GM12878 (cell line): Measurements from ENCODE around the gene EIF4E1B. TPM values are rescaled to one million over a fixed set of nuclear protein-coding genes. Genes with fewer than 3 reads are reported as not detected.
A peak's percentile ranks its signal among the peaks of the same experiment; 100 is the strongest.

ENCODE experiments used
- ATAC-seq: fragments of 200-7000 bp; cut with Tn5 transposase; 3 replicates; pipeline ENCODE4 v1.9.1; 2020; ENCODE audit warnings: mild to moderate bottlenecking, moderate library complexity
- BruUV-seq: library from RNA; stranded (reverse); fragments of 400-500 nt; replicated peaks from 2 replicates; lab custom pipeline; 2021; lab: Mats Ljungman, UMichigan
- CTCF ChIA-PET: fragments of 300-600 bp; sonication (Branson Sonifier 250); formaldehyde crosslinking; extraction: SDS; loops from one replicate; lab custom pipeline; 2021; ENCODE audit warnings: inconsistent platforms; lab: Yijun Ruan, JAX
- POLR2A ChIA-PET: fragments of 350-600 bp; formaldehyde crosslinking; extraction: SDS; loops from one replicate; lab custom pipeline; 2021; ENCODE audit warnings: inconsistent platforms; lab: Charles Lee
- RAD21 ChIA-PET: fragments of 300-600 bp; sonication (Branson Sonifier 250); formaldehyde crosslinking; loops from one replicate; lab custom pipeline; 2023; ENCODE audit warnings: antibody characterized with exemption; ENCODE audit not compliant: unreplicated experiment; lab: Charles Lee
- SMC1A ChIA-PET: fragments of 300-600 bp; sonication (Branson Sonifier 250); formaldehyde crosslinking; loops from one replicate; lab custom pipeline; 2023; ENCODE audit not compliant: unreplicated experiment, uncharacterized antibody; lab: Charles Lee
- DNase-seq: peaks from one replicate; pipeline ENCODE4 v3.0.0-alpha.2; 2011; ENCODE audit warnings: low read depth, low spot score
- FAIRE-seq: peaks from 3 replicates; lab custom pipeline; 2011; peaks lifted over from hg19 to GRCh38; lab: Jason Lieb, UNC
- H2AFZ ChIP-seq: 2 replicates; pipeline ENCODE4 v1.6.0; 2011; ENCODE audit warnings: low read depth, low read length, control low read depth; ENCODE audit not compliant: control insufficient read depth
- H3K27ac ChIP-seq: 2 replicates; pipeline ENCODE4 v1.5.1; 2011; ENCODE audit warnings: control low read depth; ENCODE audit not compliant: control insufficient read depth, insufficient read depth
- H3K27me3 ChIP-seq, 2 experiments: replicated peaks in 1 of 2; 2 replicates each; pipeline versions ENCODE4 v1.6.0 to v1.6.1; 2011; ENCODE audit warnings: low read length in 1 of 2; ENCODE audit not compliant: control insufficient read depth in 2 of 2, insufficient read depth in 2 of 2
- H3K36me3 ChIP-seq, 2 experiments: 2 replicates each; pipeline ENCODE4 v1.5.1; 2011; ENCODE audit warnings: low read length in 1 of 2; ENCODE audit not compliant: control insufficient read depth in 2 of 2, insufficient read depth in 2 of 2
- H3K4me1 ChIP-seq: 2 replicates; pipeline ENCODE4 v1.6.1; 2011; ENCODE audit warnings: mild to moderate bottlenecking, low read length, moderate library complexity, mixed read lengths; ENCODE audit not compliant: control insufficient read depth, insufficient read depth
- H3K4me2 ChIP-seq: 2 replicates; pipeline ENCODE4 v1.6.0; 2011; ENCODE audit warnings: control low read depth; ENCODE audit not compliant: control insufficient read depth, insufficient read depth
- H3K4me3 ChIP-seq: fragments of 200-600 bp; sonication (generic); 2 replicates; pipeline ENCODE4 v1.5.1; 2016
- H3K79me2 ChIP-seq: 2 replicates; pipeline ENCODE4 v1.6.0; 2011; ENCODE audit warnings: low read length; ENCODE audit not compliant: control insufficient read depth, insufficient read depth
- H3K9ac ChIP-seq: 2 replicates; pipeline ENCODE4 v1.8.0; 2011; ENCODE audit warnings: low read length, control low read depth, mixed read lengths; ENCODE audit not compliant: control insufficient read depth, insufficient read depth
- H3K9me3 ChIP-seq: replicated peaks from 3 replicates; pipeline ENCODE4 v1.5.1; 2011; ENCODE audit warnings: mild to moderate bottlenecking, low read length; ENCODE audit not compliant: control insufficient read depth, insufficient read depth
- H4K20me1 ChIP-seq: 2 replicates; pipeline ENCODE4 v1.6.0; 2011; ENCODE audit not compliant: control insufficient read depth, insufficient read depth
- ATF7 ChIP-seq: fragments of 450-650 bp; IDR thresholded peaks from 2 replicates; pipeline ENCODE4 v1.6.1; 2016; ENCODE audit warnings: low read depth, mild to moderate bottlenecking
- BRCA1 ChIP-seq: IDR thresholded peaks from 2 replicates; pipeline ENCODE4 v1.6.1; 2011; ENCODE audit warnings: low read depth, low read length, improper control_type of control experiment
- E2F4 ChIP-seq: IDR thresholded peaks from 2 replicates; pipeline ENCODE4 v1.6.1; 2012; ENCODE audit warnings: low read depth, low read length, improper control_type of control experiment
- JUND ChIP-seq: IDR thresholded peaks from 2 replicates; pipeline ENCODE4 v1.6.1; 2012; ENCODE audit warnings: low read depth, mild to moderate bottlenecking, low read length, improper control_type of control experiment, moderate library complexity
- KDM1A ChIP-seq: fragments of 200-600 bp; sonication (generic); IDR thresholded peaks from 2 replicates; pipeline ENCODE4 v1.6.1; 2016; ENCODE audit warnings: borderline replicate concordance
- MEF2A ChIP-seq: IDR thresholded peaks from 2 replicates; pipeline ENCODE4 v1.6.1; 2011; ENCODE audit warnings: low read depth, mild to moderate bottlenecking, low read length, moderate library complexity; ENCODE audit not compliant: insufficient read depth
- MTA2 ChIP-seq: fragments of 450-650 bp; IDR thresholded peaks from 2 replicates; pipeline ENCODE4 v1.6.1; 2016; ENCODE audit warnings: low read depth, mild to moderate bottlenecking, moderate library complexity
- PRDM15 ChIP-seq: fragments of 450-650 bp; formaldehyde crosslinking; IDR thresholded peaks from 2 replicates; pipeline ENCODE4 v1.4.0; 2020; ENCODE audit warnings: mild to moderate bottlenecking, moderate library complexity
- RAD21 ChIP-seq: IDR thresholded peaks from 2 replicates; pipeline ENCODE4 v1.6.1; 2011; ENCODE audit warnings: mild to moderate bottlenecking, low read depth, low read length, moderate library complexity; ENCODE audit not compliant: insufficient read depth
- SP1 ChIP-seq: IDR thresholded peaks from one replicate; pipeline ENCODE4 v1.6.1; 2011; ENCODE audit warnings: low read depth, low read length
- SPI1 ChIP-seq: IDR thresholded peaks from 2 replicates; pipeline ENCODE4 v1.6.1; 2011; ENCODE audit warnings: low read depth, mild to moderate bottlenecking, low read length, moderate library complexity, borderline replicate concordance; ENCODE audit not compliant: insufficient read depth
- TARDBP ChIP-seq: IDR thresholded peaks from 2 replicates; pipeline ENCODE4 v1.6.1; 2016; ENCODE audit warnings: borderline replicate concordance
- TCF3 ChIP-seq: IDR thresholded peaks from 2 replicates; pipeline ENCODE4 v1.6.1; 2012; ENCODE audit warnings: low read depth, mild to moderate bottlenecking, low read length, borderline replicate concordance; ENCODE audit not compliant: insufficient read depth
- ZBTB4 ChIP-seq: fragments of 450-650 bp; formaldehyde crosslinking; IDR thresholded peaks from 2 replicates; pipeline ENCODE4 v1.4.0; 2022; ENCODE audit warnings: mild to moderate bottlenecking, moderate library complexity
- ZNF207 ChIP-seq: fragments of 450-650 bp; IDR thresholded peaks from 2 replicates; pipeline ENCODE4 v1.6.1; 2014; ENCODE audit warnings: antibody characterized with exemption, mild to moderate bottlenecking, borderline replicate concordance
- ZNF384 ChIP-seq: IDR thresholded peaks from 2 replicates; pipeline ENCODE4 v1.6.1; 2012; ENCODE audit warnings: low read depth, mild to moderate bottlenecking, low read length, improper control_type of control experiment, borderline replicate concordance
- WGBS: methylation state at CpG from one replicate; pipeline ENCODE4 v1.1.6; 2016; ENCODE audit warnings: low lambda C conversion rate; ENCODE audit not compliant: insufficient replicate concordance, insufficient coverage; ENCODE audit errors: missing lambda C conversion rate; 5-methylcytosine and 5-hydroxymethylcytosine counted together
- in situ Hi-C: fragments of 300-500 bp; cut with MboI; formaldehyde crosslinking; loops from 9 replicates; pipeline ENCODE4 v1.14.3; 2018; ENCODE audit warnings: mixed read lengths
- intact Hi-C: fragments of 100-400 bp; cut with micrococcal nuclease; formaldehyde crosslinking; loops from one replicate; pipeline ENCODE4 v1.14.2; 2022; ENCODE audit not compliant: unreplicated experiment
- polyA plus RNA-seq, 11 experiments: library from polyadenylated mRNA; depleted of rRNA in 4 of 11; unstranded in 6 of 11; stranded (reverse) in 5 of 11; fragments of >200 nt; fragmentation: Nextera tagmentation in 4 of 11; fragmentation: Illumina TruSeq in 1 of 11; extraction: Ambion mirVana in 4 of 11; extraction: Trizol in 1 of 11; gene quantifications; 1 replicate in 1 of 11; 2 replicates in 10 of 11; pipeline versions ENCODE4 v1.2.1 to v1.2.3, GENCODE V29; 2011 to 2016; ENCODE audit warnings: inconsistent platforms in 2 of 11, missing spikeins in 2 of 11, low read depth in 1 of 11
- total RNA-seq, 4 experiments: library from RNA; depleted of rRNA in 3 of 4; stranded (reverse); fragments of >200 nt in 3 of 4; fragmentation: Illumina TruSeq in 1 of 4; extraction: Trizol in 1 of 4; gene quantifications; 2 replicates each; pipeline versions ENCODE4 v1.2.1 to v1.2.3, GENCODE V29; 2013 to 2021

EIF4E1B gene
- total and polyA plus RNA-seq, 10 of the 15 experiments (the other 5 are each of a cell fraction or from before 2014, with no cell fraction given): not detected

GRCh38 chr5:176618783-176619182 lies 11.7 kb upstream of the EIF4E1B start (continued):
- TF ChIP-seq MEF2A (no peak), TARDBP (no peak), ZBTB4 (CRISPR knock-in tag) (no peak), ZNF207 (no peak), E2F4 (no peak)

GRCh38 chr5:176619203-176619568 lies 11.3 kb upstream of the EIF4E1B start:
- intact Hi-C loops: loop anchor here (5.0 kb wide), 1 partner anchor 47 kb away; no protein-coding TSS in a partner anchor
- 43% methylated on average over 19 of the region's 31 CpGs for WGBS
- no peak for TF ChIP-seq SPI1
- peak; percentile 28; the same call in 1 of the 2 replicates for TF ChIP-seq RAD21
- TF ChIP-seq JUND: no peak
- TF ChIP-seq MTA2: no peak
- peak; percentile 30 for TF ChIP-seq SP1
- no peak for TF ChIP-seq PRDM15 (CRISPR knock-in tag)
- no peak for TF ChIP-seq MEF2A
- TF ChIP-seq KDM1A: no peak
- TF ChIP-seq TCF3: no peak
- no peak for TF ChIP-seq ZNF384
- TF ChIP-seq BRCA1: no peak
- TF ChIP-seq ATF7: no peak

More at GRCh38 chr5:176619203-176619568, 11.3 kb upstream of the EIF4E1B start:
- H3K27ac ChIP-seq: no peak overlapping the region
- H3K9me3 ChIP-seq: no peaks in the 10 kb centered on the region
- H3K4me1 ChIP-seq: no peaks in the 10 kb centered on the region
- ChIA-PET CTCF (no interaction called here), RAD21 (no interaction called here), POLR2A (no interaction called here), SMC1A (no interaction called here)
- FAIRE-seq (no peak), ATAC-seq (peak; percentile 98), DNase-seq (no peak)
- H4K20me1 ChIP-seq: no peaks in the 10 kb centered on the region
- BruUV-seq: no TSS peak
- no peaks in the 10 kb centered on the region for H3K36me3 ChIP-seq
- H3K27me3 ChIP-seq: peaks cover 4 to 7% of the 10 kb centered on the region in 2 experiments
- no peak overlapping the region for H3K9ac ChIP-seq
- H3K4me2 ChIP-seq: no peak overlapping the region
- no peak overlapping the region for H2AFZ ChIP-seq
- H3K4me3 ChIP-seq: no peak overlapping the region
- H3K79me2 ChIP-seq: no peaks in the 10 kb centered on the region
- in situ Hi-C loops: no loop called here
